HepG2 (cell line): Measurements from ENCODE around the gene ZMIZ1. TPM values are rescaled to one million over a fixed set of nuclear protein-coding genes. Genes with fewer than 3 reads are reported as not detected.

Source experiments
- ATAC-seq: fragments of 200-7000 bp; cut with Tn5 transposase; 3 replicates; pipeline ENCODE4 v1.9.1; 2020; ENCODE audit warnings: mild to moderate bottlenecking, moderate library complexity
- BruUV-seq: library from RNA; stranded (reverse); fragments of 400-500 nt; replicated peaks from 2 replicates; lab custom pipeline; 2021; lab: Mats Ljungman, UMichigan
- CTCF ChIA-PET: fragments of 300-600 bp; formaldehyde crosslinking; extraction: SDS; loops from one replicate; lab custom pipeline; 2021; ENCODE audit warnings: low total read pairs, inconsistent platforms, low intra/inter-chr PET ratio; lab: Yijun Ruan, JAX
- POLR2A ChIA-PET: fragments of 350-600 bp; sonication (Branson Sonifier 250); formaldehyde crosslinking; loops from one replicate; lab custom pipeline; 2020; ENCODE audit warnings: antibody characterized with exemption, inconsistent platforms; lab: Yijun Ruan, JAX
- DNase-seq: peaks from one replicate; pipeline ENCODE4 v3.0.0-alpha.2; 2015; ENCODE audit warnings: low spot score
- FAIRE-seq: peaks from 3 replicates; lab custom pipeline; 2011; peaks lifted over from hg19 to GRCh38; lab: Jason Lieb, UNC
- H2AFZ ChIP-seq: one replicate; pipeline ENCODE4 v1.6.1; 2011; ENCODE audit warnings: low read length, inconsistent platforms
- H3K27ac ChIP-seq: fragments of 300-600 bp; 3 replicates; pipeline ENCODE4 v1.8.0; 2011; ENCODE audit warnings: mixed run types, mild to moderate bottlenecking, mixed read lengths, low read length, inconsistent platforms; ENCODE audit not compliant: insufficient read depth; ENCODE audit errors: extremely low read length
- H3K27me3 ChIP-seq, 2 experiments: fragments of 200-600 bp in 1 of 2; 2 replicates in 1 of 2; 3 replicates in 1 of 2; pipeline versions ENCODE4 v1.6.0 to v1.8.0; 2011; ENCODE audit warnings: low read length in 2 of 2, mild to moderate bottlenecking in 2 of 2, moderate library complexity in 2 of 2, inconsistent platforms in 1 of 2; ENCODE audit not compliant: insufficient read depth in 2 of 2, control insufficient read depth in 1 of 2
- H3K36me3 ChIP-seq, 2 experiments: fragments of 200-600 bp in 1 of 2; replicated peaks in 1 of 2; 2 replicates in 1 of 2; 3 replicates in 1 of 2; pipeline versions ENCODE4 v1.5.1 to v1.8.0; 2011; ENCODE audit warnings: low read length in 2 of 2, inconsistent platforms in 1 of 2; ENCODE audit not compliant: insufficient read depth in 2 of 2, control insufficient read depth in 1 of 2
- H3K4me1 ChIP-seq: 2 replicates; pipeline ENCODE4 v1.5.1; 2012; ENCODE audit warnings: low read length, inconsistent platforms; ENCODE audit not compliant: insufficient read depth
- H3K4me2 ChIP-seq: 2 replicates; pipeline ENCODE4 v1.6.0; 2011; ENCODE audit warnings: low read depth, low read length, inconsistent platforms
- H3K4me3 ChIP-seq, 3 experiments: fragments of 200-600 bp in 1 of 3; sonication (generic), shearing (Covaris generic) in 1 of 3; replicated peaks in 1 of 3; 2 replicates each; pipeline ENCODE4 v1.5.1; 2011 to 2016; ENCODE audit warnings: low read length in 3 of 3, inconsistent platforms in 2 of 3, low read depth in 2 of 3, mild to moderate bottlenecking in 2 of 3, control low read depth in 1 of 3, mixed read lengths in 1 of 3; ENCODE audit not compliant: insufficient read depth in 1 of 3
- H3K79me2 ChIP-seq: one replicate; pipeline ENCODE4 v1.6.1; 2011; ENCODE audit warnings: low read length, inconsistent platforms; ENCODE audit not compliant: insufficient read depth
- H3K9ac ChIP-seq: 2 replicates; pipeline ENCODE4 v1.6.0; 2011; ENCODE audit warnings: mild to moderate bottlenecking, low read depth, low read length, inconsistent platforms; ENCODE audit not compliant: insufficient read depth
- H3K9me3 ChIP-seq: 2 replicates; pipeline ENCODE4 v1.5.1; 2012; ENCODE audit warnings: mild to moderate bottlenecking, low read length
- H4K20me1 ChIP-seq: 2 replicates; pipeline ENCODE4 v1.6.0; 2011; ENCODE audit warnings: inconsistent platforms, mild to moderate bottlenecking, low read length, moderate library complexity; ENCODE audit not compliant: insufficient read depth
- AGO2 ChIP-seq: fragments of 200-400 bp; formaldehyde crosslinking; optimal IDR thresholded peaks from 2 replicates; pipeline ENCODE3; 2017; ENCODE audit warnings: mild to moderate bottlenecking, low read depth, low read length, moderate library complexity
- KLF11 ChIP-seq: IDR thresholded peaks from 2 replicates; pipeline ENCODE4 v1.6.1; 2016; ENCODE audit warnings: missing compliant biosample characterization
- NR2F2 ChIP-seq: IDR thresholded peaks from 2 replicates; pipeline ENCODE4 v1.6.1; 2012; ENCODE audit warnings: low read depth, inconsistent platforms, borderline replicate concordance
- POLR2A ChIP-seq, 2 experiments: IDR thresholded peaks; 2 replicates each; pipeline ENCODE4 v1.6.1; 2011; ENCODE audit warnings: low read depth in 2 of 2, low read length in 2 of 2, mild to moderate bottlenecking in 1 of 2, moderate library complexity in 1 of 2; ENCODE audit not compliant: insufficient read depth in 1 of 2
- POLR2AphosphoS5 ChIP-seq: IDR thresholded peaks from 2 replicates; pipeline ENCODE4 v1.6.1; 2012; ENCODE audit warnings: low read depth, low read length
- ZNF597 ChIP-seq: sonication (generic); formaldehyde crosslinking; IDR thresholded peaks from 2 replicates; pipeline ENCODE4 v1.5.0; 2020; ENCODE audit warnings: missing genetic modification reagents
- WGBS: methylation state at CpG from one replicate; pipeline ENCODE4 v1.1.6; 2017; ENCODE audit warnings: low lambda C conversion rate; 5-methylcytosine and 5-hydroxymethylcytosine counted together
- in situ Hi-C: cut with HindIII; loops from 2 replicates; pipeline ENCODE4 v1.10.0; 2017; ENCODE audit warnings: low pct_unique_long_range_greater_than_20kb; ENCODE audit not compliant: extremely low pct_ligation_motif_present
- intact Hi-C: fragments of 100-400 bp; cut with micrococcal nuclease; formaldehyde crosslinking; loops from one replicate; pipeline ENCODE4 v1.10.0; 2022; ENCODE audit not compliant: unreplicated experiment
- polyA plus RNA-seq, 8 experiments: library from polyadenylated mRNA; depleted of rRNA in 3 of 8; stranded (reverse) in 7 of 8; unstranded in 1 of 8; fragments of >200 nt; fragmentation: Illumina TruSeq in 4 of 8; extraction: Trizol in 4 of 8; gene quantifications; 2 replicates each; pipeline versions ENCODE4 v1.2.1 to v1.2.3, GENCODE V29; 2011 to 2016; ENCODE audit warnings: low read depth in 4 of 8, missing spikeins in 1 of 8, mixed read lengths in 1 of 8; ENCODE audit not compliant: insufficient read depth in 1 of 8
- total RNA-seq, 5 experiments: library from RNA; depleted of rRNA; stranded (reverse); fragments of >200 nt; fragmentation: Illumina TruSeq; extraction: Trizol; gene quantifications; 2 replicates each; pipeline ENCODE4 v1.2.3, GENCODE V29; 2016; ENCODE audit warnings: low read depth in 1 of 5

ZMIZ1 gene
- total and polyA plus RNA-seq, 2 of the 13 experiments (the other 11 are each of a cell fraction or from before 2014, with no cell fraction given): 5.3 to 10.2 TPM

GRCh38 chr10:79107736-79108264 lies 39.0 kb downstream of the ZMIZ1 start (continued):
- TF ChIP-seq POLR2AphosphoS5: no peak
- TF ChIP-seq KLF11 (CRISPR knock-in tag): no peak
- no peak for TF ChIP-seq ZNF597

- peaks cover 100% of the 10 kb centered on the region for H3K79me2 ChIP-seq
- in situ Hi-C loops (no loop called here), intact Hi-C loops (loop anchor here (5.0 kb wide), 2 partner anchors 36 to 89 kb away; no protein-coding TSS in a partner anchor)
- TF ChIP-seq AGO2: peak; percentile 49
- no peak for TF ChIP-seq NR2F2
- TF ChIP-seq POLR2A (IDR thresholded peaks at IDR 0.05; ENCODE audit: insufficient read depth in 1 of 2, low read depth in 2 of 2, low read length in 2 of 2): 0 out of 4 replicates have a peak, but pooled peaks of 1 of the 2 experiments have one; percentile 25
- DNase-seq (no peak), ATAC-seq (no peak), FAIRE-seq (no peak)
- peaks cover 10 to 27% of the 10 kb centered on the region in 2 experiments; a peak in 4 of 5 replicates for H3K36me3 ChIP-seq
- no peak overlapping the region for H3K9ac ChIP-seq
- ChIA-PET CTCF (no interaction called here), POLR2A (no interaction called here)
- H3K27ac ChIP-seq: no peak overlapping the region
- BruUV-seq: no TSS peak
- no peaks in the 10 kb centered on the region for H3K27me3 ChIP-seq
- peaks cover 98% of the 10 kb centered on the region for H4K20me1 ChIP-seq
- H3K4me1 ChIP-seq: peaks cover 100% of the 10 kb centered on the region
- no peak overlapping the region for H3K4me3 ChIP-seq
- H2AFZ ChIP-seq: no peak overlapping the region
- no peaks in the 10 kb centered on the region for H3K9me3 ChIP-seq
- no peak overlapping the region for H3K4me2 ChIP-seq
- WGBS: no CpG with 5 or more reads among the region's 6 CpGs
Observed at GRCh38 chr10:79108728-79109127, 40.0 kb downstream of the ZMIZ1 start.
